Measurements from ENCODE around the gene NBPF3. TPM values are rescaled to one million over a fixed set of nuclear protein-coding genes. Genes with fewer than 3 reads are reported as not detected.

NBPF3 gene
- total RNA-seq, 1 experiment from 2014 or later: 17.3 TPM

- ChIA-PET CTCF (interaction anchor here (1.0 to 1.8 kb wide), 2 partner anchors 120 to 122 kb away, joined by 3 to 13 read pairs; no protein-coding TSS in a partner anchor), RAD21 (ENCODE audit: low non-redundant PET in 1 of 2, low total read pairs in 2 of 2, uncharacterized antibody in 2 of 2, unreplicated experiment in 2 of 2) (interaction anchor here (0.6 to 1.0 kb wide), 3 partner anchors 117 to 123 kb away, joined by 3 to 4 read pairs (median 3); no protein-coding TSS in a partner anchor), POLR2A (no interaction called here)
- Histone ChIP-seq H3K4me2 (ENCODE audit: low read length) (no peak overlapping the region), H3K9ac (ENCODE audit: low read length) (no peak overlapping the region), H2AFZ (ENCODE audit: low read depth, low read length, poor library complexity, severe bottlenecking) (no peak overlapping the region), H3K4me1 (ENCODE audit: control insufficient read depth in 1 of 2, insufficient read depth in 2 of 2, low read length in 2 of 2) (peaks cover 0 to 11% of the 10 kb centered on the region in 2 experiments; a peak in 1 of 4 replicates), H3K36me3 (ENCODE audit: control insufficient read depth in 1 of 2, insufficient read depth in 2 of 2, low read length in 2 of 2) (no peaks in the 10 kb centered on the region), H3K9me3 (ENCODE audit: control insufficient read depth in 1 of 2, insufficient read depth in 1 of 2, low read depth in 1 of 2, low read length in 2 of 2) (no peaks in the 10 kb centered on the region; a peak in 1 of 4 replicates), H3K27ac (ENCODE audit: low read depth, low read length) (no peak overlapping the region), H4K20me1 (ENCODE audit: insufficient read depth) (no peaks in the 10 kb centered on the region), H3K9me2 (ENCODE audit: insufficient read depth) (no peaks in the 10 kb centered on the region), H3K79me2 (ENCODE audit: insufficient read depth, low read length) (no peaks in the 10 kb centered on the region), H3K4me3 (replicated peaks in 1 of 2; ENCODE audit: low read depth in 1 of 2, low read length in 2 of 2) (no peak overlapping the region), H3K27me3 (ENCODE audit: insufficient read depth, low read length) (no peaks in the 10 kb centered on the region)
- intact Hi-C loops (cut with micrococcal nuclease): loop anchor here (10.0 kb wide), 1 partner anchor 116 kb away; no protein-coding TSS in a partner anchor
- no TSS peak for BruUV-seq (replicated peaks)
- peak; percentile 78 for ATAC-seq
- DNase-seq (ENCODE audit: low read depth, low spot score): no peak
- TF ChIP-seq CBX3 (IDR thresholded peaks at IDR 0.05; ENCODE audit: low read depth) (peak; percentile 63; the same call in 1 of the 2 replicates), FOSL1 (IDR thresholded peaks at IDR 0.05; ENCODE audit: low read depth) (no peak), CEBPB (IDR thresholded peaks at IDR 0.05; ENCODE audit: low read depth) (no peak), CTCF (IDR thresholded peaks at IDR 0.05 in 2 of 3, conservative IDR thresholded peaks at IDR 0.05 in 1 of 3; ENCODE audit: borderline replicate concordance in 1 of 3, insufficient read depth in 1 of 3, low read depth in 2 of 3, low read length in 2 of 3) (peak; percentile 32 to 63 (median 59); a peak in 5 of 6 replicates), MAX (IDR thresholded peaks at IDR 0.05) (no peak), RAD21 (IDR thresholded peaks at IDR 0.05; ENCODE audit: low read depth) (peak; percentile 66), TCF7L2 (IDR thresholded peaks at IDR 0.05; ENCODE audit: borderline replicate concordance, extremely low read depth, insufficient read depth, insufficient read length) (no peak), EZH2 (IDR thresholded peaks at IDR 0.05) (no peak), POLR2A (IDR thresholded peaks at IDR 0.05; ENCODE audit: borderline replicate concordance, extremely low read depth, insufficient read depth, insufficient read length) (no peak), REST (IDR thresholded peaks at IDR 0.05; ENCODE audit: low read depth) (no peak), ATF3 (IDR thresholded peaks at IDR 0.05) (no peak), ELF1 (IDR thresholded peaks at IDR 0.05; ENCODE audit: borderline replicate concordance, low read depth) (no peak), EZH2phosphoT487 (IDR thresholded peaks at IDR 0.05; ENCODE audit: borderline replicate concordance) (no peak)
Observed at GRCh38 chr1:21490774-21491487, 51.0 kb downstream of the NBPF3 start.
